ENCODE measurements around the gene HNRNPD. TPM values are rescaled to one million over a fixed set of nuclear protein-coding genes. Genes with fewer than 3 reads are reported as not detected.

HNRNPD gene, protein sequence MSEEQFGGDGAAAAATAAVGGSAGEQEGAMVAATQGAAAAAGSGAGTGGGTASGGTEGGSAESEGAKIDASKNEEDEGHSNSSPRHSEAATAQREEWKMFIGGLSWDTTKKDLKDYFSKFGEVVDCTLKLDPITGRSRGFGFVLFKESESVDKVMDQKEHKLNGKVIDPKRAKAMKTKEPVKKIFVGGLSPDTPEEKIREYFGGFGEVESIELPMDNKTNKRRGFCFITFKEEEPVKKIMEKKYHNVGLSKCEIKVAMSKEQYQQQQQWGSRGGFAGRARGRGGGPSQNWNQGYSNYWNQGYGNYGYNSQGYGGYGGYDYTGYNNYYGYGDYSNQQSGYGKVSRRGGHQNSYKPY
- 146 TPM for total RNA-seq
- long read RNA-seq, transcript HNRNPD-203 (8 exons, 1,585 nt): major isoform, 111 of 304 reads
- long read RNA-seq, transcript HNRNPD-201 (9 exons, 3,033 nt): minor isoform, 69 of 304 reads
- long read RNA-seq, transcript HNRNPD-202 (8 exons, 1,667 nt): minor isoform, 15 of 304 reads
- long read RNA-seq, partial matches to known transcripts: 47 of 304 reads
- long read RNA-seq, other reads (novel, unspliced or antisense): 62 of 304 reads

DNA sequence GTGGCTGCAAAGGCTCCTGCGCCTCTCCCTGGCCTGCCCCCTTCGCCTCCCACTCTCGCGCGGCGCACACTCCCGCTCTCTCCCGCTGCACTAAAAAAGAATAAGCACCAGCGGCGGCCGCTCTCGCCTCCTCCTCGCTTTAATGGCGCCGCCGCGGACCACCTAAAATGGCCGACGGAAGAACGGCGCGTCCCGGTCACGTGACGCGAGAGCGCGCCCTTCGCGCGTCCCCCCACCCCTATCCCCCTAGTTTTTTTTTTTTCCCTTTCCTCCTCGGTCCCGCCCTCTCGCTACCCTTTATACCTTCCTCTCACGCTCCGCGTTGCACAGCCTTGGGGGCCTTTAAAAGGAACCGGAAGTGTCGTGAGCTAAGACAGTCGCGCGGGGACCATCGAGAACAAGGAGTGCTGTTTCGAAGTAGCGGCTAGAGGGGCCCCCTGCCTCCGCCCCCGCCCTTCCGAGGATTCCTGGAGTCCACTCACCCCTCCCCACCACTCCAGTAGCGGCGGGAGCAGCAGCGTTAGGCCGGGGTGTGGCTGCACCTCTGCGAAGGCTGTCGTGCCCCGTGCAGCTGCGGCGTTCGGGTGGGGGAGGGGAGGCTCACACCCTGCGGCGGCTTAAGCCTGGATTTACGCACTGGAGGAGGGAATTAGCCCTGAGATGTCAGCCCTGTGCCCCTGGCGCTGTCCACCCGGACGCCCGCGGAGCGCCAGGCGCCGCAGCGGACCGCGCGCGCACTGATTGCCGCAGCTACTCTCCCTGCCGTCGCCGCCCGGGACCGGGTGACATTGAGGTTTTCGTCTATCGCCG lies at the start of gene HNRNPD:
HNRNPD (minus strand) TSS at position 176 of the 810 bp plus-strand sequence. CDS start 313 bp downstream, outside the sequence.
- DNase-seq: peak; percentile 99
- Histone ChIP-seq H3K36me3 (peaks cover 11% of the 10 kb centered on the region), H3K27ac (peak within 1 kb of the TSS; percentile 99), H3K4me1 (peaks cover 42% of the 10 kb centered on the region), H3K9me3 (no peaks in the 10 kb centered on the region), H3K27me3 (ENCODE audit: low read depth) (no peaks in the 10 kb centered on the region), H3K4me3 (peak within 1 kb of the TSS; percentile 89)
- ATAC-seq: peak; percentile 94 to 96
- TF ChIP-seq, protein P1, sequence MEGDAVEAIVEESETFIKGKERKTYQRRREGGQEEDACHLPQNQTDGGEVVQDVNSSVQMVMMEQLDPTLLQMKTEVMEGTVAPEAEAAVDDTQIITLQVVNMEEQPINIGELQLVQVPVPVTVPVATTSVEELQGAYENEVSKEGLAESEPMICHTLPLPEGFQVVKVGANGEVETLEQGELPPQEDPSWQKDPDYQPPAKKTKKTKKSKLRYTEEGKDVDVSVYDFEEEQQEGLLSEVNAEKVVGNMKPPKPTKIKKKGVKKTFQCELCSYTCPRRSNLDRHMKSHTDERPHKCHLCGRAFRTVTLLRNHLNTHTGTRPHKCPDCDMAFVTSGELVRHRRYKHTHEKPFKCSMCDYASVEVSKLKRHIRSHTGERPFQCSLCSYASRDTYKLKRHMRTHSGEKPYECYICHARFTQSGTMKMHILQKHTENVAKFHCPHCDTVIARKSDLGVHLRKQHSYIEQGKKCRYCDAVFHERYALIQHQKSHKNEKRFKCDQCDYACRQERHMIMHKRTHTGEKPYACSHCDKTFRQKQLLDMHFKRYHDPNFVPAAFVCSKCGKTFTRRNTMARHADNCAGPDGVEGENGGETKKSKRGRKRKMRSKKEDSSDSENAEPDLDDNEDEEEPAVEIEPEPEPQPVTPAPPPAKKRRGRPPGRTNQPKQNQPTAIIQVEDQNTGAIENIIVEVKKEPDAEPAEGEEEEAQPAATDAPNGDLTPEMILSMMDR (IDR thresholded peaks at IDR 0.05): no peak
- intact Hi-C loops (cut with DNase I): loop anchor here (10.0 kb wide), 1 partner anchor 51 kb away; no protein-coding TSS in a partner anchor

DNA sequence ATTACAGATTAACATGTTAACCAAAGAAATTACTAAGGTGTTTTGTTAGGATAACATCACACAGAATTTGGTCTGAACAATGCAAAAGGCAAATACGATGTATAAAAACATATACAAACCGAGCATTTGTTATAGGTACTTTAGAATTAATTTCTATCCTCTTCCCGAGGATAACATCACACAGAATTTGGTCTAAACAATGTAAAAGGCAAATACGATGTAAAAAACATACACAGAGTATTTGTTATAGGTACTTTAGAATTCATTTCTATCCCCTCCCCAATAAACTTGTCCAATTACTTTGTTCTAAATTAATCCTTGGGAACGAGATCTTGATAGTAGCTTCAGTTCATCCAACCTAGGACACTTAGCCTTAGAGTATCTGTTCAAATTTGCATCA lies 48.8 kb upstream of the HNRNPD start:
- H3K36me3 ChIP-seq: peaks cover 58% of the 10 kb centered on the region
- intact Hi-C loops (cut with DNase I): loop anchor here (10.0 kb wide), 1 partner anchor 48 kb away; the partner anchor contains the start of gene HNRNPD

DNA sequence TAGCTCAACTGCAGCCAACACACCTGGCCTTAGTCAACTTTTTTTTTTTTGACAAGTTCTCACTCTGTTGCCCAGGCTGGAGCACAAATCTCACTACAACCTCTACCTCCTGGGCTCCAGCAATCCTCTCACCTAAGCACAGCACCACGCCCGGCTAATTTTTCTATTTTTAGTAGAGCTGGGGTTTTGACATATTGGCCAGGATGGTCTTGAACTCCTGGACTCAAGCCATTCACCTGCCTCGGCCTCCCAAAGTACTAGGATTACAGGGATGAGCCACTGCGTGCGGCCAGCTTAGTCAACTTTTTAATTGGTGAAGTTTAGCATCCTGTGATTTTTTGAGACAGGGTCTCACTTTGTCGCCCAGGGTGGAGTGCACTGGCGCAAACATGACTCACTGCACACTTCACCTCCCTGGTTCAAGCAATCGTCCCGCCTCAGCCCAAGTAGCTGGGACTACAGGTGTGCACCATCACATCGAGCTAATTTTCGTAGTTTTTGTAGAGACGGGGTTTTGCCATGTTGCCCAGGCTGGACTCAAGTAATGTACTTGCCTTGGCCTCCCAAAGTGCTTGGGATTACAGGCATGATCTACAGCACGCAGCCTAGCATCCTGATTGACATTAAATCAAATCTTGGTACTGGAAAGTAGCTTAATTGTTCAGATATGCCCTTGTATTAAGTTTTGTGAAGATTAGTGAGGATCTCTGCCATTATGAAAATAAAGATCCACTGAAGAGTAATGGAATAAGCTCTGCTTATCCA lies 48.2 kb upstream of the HNRNPD start:
- peaks cover 52% of the 10 kb centered on the region for H3K36me3 ChIP-seq
- TF ChIP-seq, protein P1 (IDR thresholded peaks at IDR 0.05): no peak
- ATAC-seq: peak in 1 of 2 donors; percentile 37

More for the DNA sequence above, 48.8 kb upstream of the HNRNPD start:
- ATAC-seq (no peak), DNase-seq (no peak)
- H3K27ac ChIP-seq: no peak overlapping the region
- H3K27me3 ChIP-seq (ENCODE audit: low read depth): no peaks in the 10 kb centered on the region
- H3K4me1 ChIP-seq: peaks cover 27% of the 10 kb centered on the region
- H3K4me3 ChIP-seq: no peak overlapping the region
- no peaks in the 10 kb centered on the region for H3K9me3 ChIP-seq
- TF ChIP-seq, protein P1 (IDR thresholded peaks at IDR 0.05): no peak

DNA sequence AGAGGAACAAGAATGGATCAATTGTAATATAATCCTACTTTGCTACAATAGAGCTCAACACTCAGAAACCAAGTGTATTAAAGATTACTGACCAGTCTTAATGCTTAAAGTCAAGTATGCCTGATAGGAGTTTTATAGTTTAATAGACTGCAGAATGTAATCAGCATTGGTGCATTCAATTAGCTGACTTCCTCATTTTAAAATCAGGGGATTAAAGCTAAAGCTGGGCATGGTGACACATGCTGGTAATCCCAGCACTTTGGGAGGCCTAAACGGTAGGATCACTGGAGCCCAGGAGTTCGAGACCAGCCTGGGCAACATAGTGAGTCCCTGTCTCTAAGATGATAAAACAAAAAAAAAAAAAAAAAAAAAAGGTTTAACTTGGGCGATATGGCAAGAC lies 45.7 kb upstream of the HNRNPD start:
- Histone ChIP-seq H3K4me3 (no peak overlapping the region), H3K4me1 (no peaks in the 10 kb centered on the region), H3K27ac (no peak overlapping the region), H3K36me3 (peaks cover 27% of the 10 kb centered on the region), H3K9me3 (no peaks in the 10 kb centered on the region), H3K27me3 (ENCODE audit: low read depth) (no peaks in the 10 kb centered on the region)
- TF ChIP-seq, protein P1 (IDR thresholded peaks at IDR 0.05): no peak
- DNase-seq: no peak
- no peak for ATAC-seq
- intact Hi-C loops (cut with DNase I): no loop called here

More for the DNA sequence above, 48.2 kb upstream of the HNRNPD start:
- peaks cover 20% of the 10 kb centered on the region for H3K4me1 ChIP-seq
- no peak overlapping the region for H3K4me3 ChIP-seq
- no peak for DNase-seq
- no peaks in the 10 kb centered on the region for H3K9me3 ChIP-seq
- H3K27me3 ChIP-seq (ENCODE audit: low read depth): no peaks in the 10 kb centered on the region
- intact Hi-C loops (cut with DNase I): loop anchor here (10.0 kb wide), 1 partner anchor 47 kb away; the partner anchor contains the start of gene HNRNPD
- H3K27ac ChIP-seq: no peak overlapping the region

All from lower lobe of right lung (tissue), 2 donors.